ENCODE results near the gene FAM217A.

DNA sequence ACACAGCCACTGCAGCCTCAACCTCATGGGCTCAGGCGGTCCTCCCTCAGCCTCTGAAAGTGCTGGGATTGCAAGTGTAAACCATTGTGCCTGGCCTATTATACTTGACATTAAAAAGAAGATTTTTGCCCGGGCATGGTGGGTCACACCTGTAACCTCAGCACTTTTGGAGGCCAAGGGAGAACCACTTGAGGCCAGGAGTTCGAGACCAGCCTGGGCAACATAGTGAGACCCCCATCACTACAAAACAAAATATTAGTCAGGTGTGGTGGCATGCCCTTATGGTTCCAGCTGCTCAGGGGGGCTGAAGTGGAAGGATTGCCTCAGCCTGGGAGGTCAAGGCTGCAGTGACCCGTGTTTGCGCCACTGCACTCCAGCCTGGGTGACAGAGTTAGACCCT lies 42.4 kb downstream of the FAM217A start:
- TF ChIP-seq, protein P1, sequence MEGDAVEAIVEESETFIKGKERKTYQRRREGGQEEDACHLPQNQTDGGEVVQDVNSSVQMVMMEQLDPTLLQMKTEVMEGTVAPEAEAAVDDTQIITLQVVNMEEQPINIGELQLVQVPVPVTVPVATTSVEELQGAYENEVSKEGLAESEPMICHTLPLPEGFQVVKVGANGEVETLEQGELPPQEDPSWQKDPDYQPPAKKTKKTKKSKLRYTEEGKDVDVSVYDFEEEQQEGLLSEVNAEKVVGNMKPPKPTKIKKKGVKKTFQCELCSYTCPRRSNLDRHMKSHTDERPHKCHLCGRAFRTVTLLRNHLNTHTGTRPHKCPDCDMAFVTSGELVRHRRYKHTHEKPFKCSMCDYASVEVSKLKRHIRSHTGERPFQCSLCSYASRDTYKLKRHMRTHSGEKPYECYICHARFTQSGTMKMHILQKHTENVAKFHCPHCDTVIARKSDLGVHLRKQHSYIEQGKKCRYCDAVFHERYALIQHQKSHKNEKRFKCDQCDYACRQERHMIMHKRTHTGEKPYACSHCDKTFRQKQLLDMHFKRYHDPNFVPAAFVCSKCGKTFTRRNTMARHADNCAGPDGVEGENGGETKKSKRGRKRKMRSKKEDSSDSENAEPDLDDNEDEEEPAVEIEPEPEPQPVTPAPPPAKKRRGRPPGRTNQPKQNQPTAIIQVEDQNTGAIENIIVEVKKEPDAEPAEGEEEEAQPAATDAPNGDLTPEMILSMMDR (IDR thresholded peaks at IDR 0.05), result no peak
- no peak for TF ChIP-seq POLR2AphosphoS5 (IDR thresholded peaks at IDR 0.05)

Measured in stomach (tissue), 4 donors.